ENCODE measurements around the gene CAMKV. TPM values are rescaled to one million over a fixed set of nuclear protein-coding genes. Genes with fewer than 3 reads are reported as not detected.

CAMKV gene
- total RNA-seq, 2 donors from 2014 or later, result not detected

- TF ChIP-seq CTCF (IDR thresholded peaks at IDR 0.05) (no peak), POLR2A (IDR thresholded peaks at IDR 0.05) (no peak)
- no peak overlapping the region for H3K4me3 ChIP-seq
- H3K27ac ChIP-seq, result no peak overlapping the region
- intact Hi-C loops (cut with DNase I), result no loop called here
- ATAC-seq (no peak), DNase-seq (no peak)
- no peaks in the 10 kb centered on the region for H3K4me1 ChIP-seq
- H3K27me3 ChIP-seq, result no peaks in the 10 kb centered on the region
- H3K36me3 ChIP-seq (replicated peaks in 1 of 2; ENCODE audit: insufficient read depth in 1 of 2, low read depth in 2 of 2), result no peaks in the 10 kb centered on the region
- 64 to 86% methylated on average over 2 to 5 of the region's 5 CpGs for WGBS, 2 donors
- no peaks in the 10 kb centered on the region for H3K9me3 ChIP-seq
These were observed 6.9 kb upstream of the CAMKV start for GRCh38 chr3:49876567-49876966.

GRCh38 chr3:49873623-49874022 lies 3.9 kb upstream of the CAMKV start:
- 63% methylated on average over 8 of the region's 8 CpGs; no CpG with 5 or more reads in 1 of the 2 donors for WGBS, 2 donors
- Histone ChIP-seq H3K27ac (no peak overlapping the region), H3K36me3 (replicated peaks in 1 of 2; ENCODE audit: insufficient read depth in 1 of 2, low read depth in 2 of 2) (no peaks in the 10 kb centered on the region), H3K4me1 (peaks cover 13% of the 10 kb centered on the region), H3K9me3 (no peaks in the 10 kb centered on the region), H3K27me3 (peaks cover 0 to 13% of the 10 kb centered on the region in 2 donors), H3K4me3 (no peak overlapping the region)
- TF ChIP-seq POLR2A (IDR thresholded peaks at IDR 0.05), result no peak
- TF ChIP-seq CTCF (IDR thresholded peaks at IDR 0.05), result no peak
- DNase-seq (no peak), ATAC-seq (no peak)
- intact Hi-C loops (cut with DNase I), result no loop called here

GRCh38 chr3:49872801-49873281 lies 3.1 kb upstream of the CAMKV start:
- DNase-seq (no peak), ATAC-seq (no peak)
- no peak overlapping the region for H3K4me3 ChIP-seq
- TF ChIP-seq CTCF (IDR thresholded peaks at IDR 0.05), result no peak
- no peak overlapping the region for H3K27ac ChIP-seq
- 59 to 71% methylated on average over 3 to 4 of the region's 4 CpGs for WGBS, 2 donors
- peaks cover 0 to 19% of the 10 kb centered on the region in 2 donors for H3K27me3 ChIP-seq
- H3K36me3 ChIP-seq (replicated peaks in 1 of 2; ENCODE audit: insufficient read depth in 1 of 2, low read depth in 2 of 2), result no peaks in the 10 kb centered on the region
- H3K4me1 ChIP-seq, result peaks cover 13% of the 10 kb centered on the region
- H3K9me3 ChIP-seq, result no peaks in the 10 kb centered on the region
- intact Hi-C loops (cut with DNase I), result no loop called here

GRCh38 chr3:49871531-49872153 lies 1.9 kb upstream of the CAMKV start:
- ATAC-seq, result no peak
- intact Hi-C loops (cut with DNase I), result no loop called here

More at GRCh38 chr3:49871531-49872153, 1.9 kb upstream of the CAMKV start:
- H3K27ac ChIP-seq, result no peak overlapping the region
- H3K27me3 ChIP-seq, result peaks cover 0 to 19% of the 10 kb centered on the region in 2 donors
- no peak overlapping the region for H3K4me3 ChIP-seq
- no peak for DNase-seq
- 71 to 89% methylated on average over 2 to 10 of the region's 10 CpGs for WGBS, 2 donors
- TF ChIP-seq POLR2A (IDR thresholded peaks at IDR 0.05) (no peak), CTCF (IDR thresholded peaks at IDR 0.05) (no peak)
- no peaks in the 10 kb centered on the region for H3K9me3 ChIP-seq
- H3K4me1 ChIP-seq, result peaks cover 13% of the 10 kb centered on the region
- H3K36me3 ChIP-seq (replicated peaks in 1 of 2; ENCODE audit: insufficient read depth in 1 of 2, low read depth in 2 of 2), result no peaks in the 10 kb centered on the region

Measured in body of pancreas (tissue), 4 donors.